ENCODE results near the gene MUSTN1.

MUSTN1 gene

DNA sequence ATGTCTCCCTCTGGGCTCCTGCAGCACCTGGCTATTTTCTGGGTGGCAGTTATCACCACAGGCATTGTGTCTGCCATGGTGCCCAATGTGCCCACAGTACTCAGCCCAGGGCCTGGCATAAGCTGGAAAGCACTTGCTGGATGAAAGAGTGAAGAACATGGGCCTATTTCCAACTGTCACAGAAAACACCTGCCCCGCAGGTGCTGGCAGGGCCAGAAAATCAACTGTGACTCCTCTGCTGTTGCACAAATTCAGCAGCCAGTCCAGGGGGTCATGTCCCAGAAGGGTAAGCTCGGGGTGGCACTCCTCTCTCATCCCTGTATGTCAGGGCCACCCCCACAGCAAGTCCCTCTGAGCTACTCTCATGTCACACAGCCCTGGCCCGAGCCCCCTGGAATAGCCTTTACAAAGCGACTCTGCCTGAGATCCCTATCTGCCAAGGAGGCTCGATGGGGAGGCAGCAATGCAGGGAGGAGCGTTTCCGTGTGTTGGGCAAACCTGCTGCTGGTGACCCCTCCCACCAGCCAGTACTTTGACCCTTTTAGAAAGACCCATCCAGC lies 23.3 kb downstream of the MUSTN1 start:
- no peaks in the 10 kb centered on the region for H3K4me1 ChIP-seq (ENCODE audit: control insufficient read depth, insufficient read depth, low read length)
- H3K9me3 ChIP-seq (ENCODE audit: control insufficient read depth, low read length) = no peaks in the 10 kb centered on the region
- no peaks in the 10 kb centered on the region for H3K27me3 ChIP-seq (ENCODE audit: control insufficient read depth, insufficient read depth, low read length, poor library complexity, severe bottlenecking)
- no peaks in the 10 kb centered on the region for H3K36me3 ChIP-seq (ENCODE audit: control insufficient read depth, insufficient read depth, low read length)
- H3K4me3 ChIP-seq (ENCODE audit: insufficient read depth, low read depth, low read length) = no peak overlapping the region
- H3K27ac ChIP-seq (ENCODE audit: insufficient read depth, low read depth, low read length, poor library complexity, severe bottlenecking) = no peak overlapping the region
- 88 to 91% methylated on average over 7 of the region's 7 CpGs for WGBS, 2 experiments

DNA sequence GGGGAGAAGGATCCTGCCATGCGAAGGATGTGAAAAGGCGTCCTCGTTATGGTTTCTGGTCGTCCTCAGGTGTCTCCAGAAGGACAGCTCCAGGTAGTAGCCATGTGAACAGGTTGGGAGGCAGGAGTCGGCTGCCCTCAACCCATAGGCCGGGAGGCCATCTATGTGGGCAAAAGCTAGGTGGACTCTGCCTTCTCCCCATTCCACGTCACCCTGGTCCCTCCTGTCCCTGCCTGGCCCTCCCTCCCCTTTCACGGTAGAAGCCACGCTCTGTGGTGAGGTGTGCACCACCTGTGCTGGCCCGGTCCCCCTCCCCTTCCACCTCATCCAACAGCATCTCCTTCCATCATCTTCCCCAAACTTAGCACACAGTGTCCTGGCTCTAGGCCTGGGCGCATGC lies 23.9 kb downstream of the MUSTN1 start:
- WGBS, 2 experiments = 93% methylated on average over 11 of the region's 11 CpGs
- Histone ChIP-seq H3K27me3 (ENCODE audit: control insufficient read depth, insufficient read depth, low read length, poor library complexity, severe bottlenecking) (no peaks in the 10 kb centered on the region), H3K36me3 (ENCODE audit: control insufficient read depth, insufficient read depth, low read length) (no peaks in the 10 kb centered on the region), H3K4me1 (ENCODE audit: control insufficient read depth, insufficient read depth, low read length) (no peaks in the 10 kb centered on the region), H3K27ac (ENCODE audit: insufficient read depth, low read depth, low read length, poor library complexity, severe bottlenecking) (no peak overlapping the region), H3K4me3 (ENCODE audit: insufficient read depth, low read depth, low read length) (no peak overlapping the region), H3K9me3 (ENCODE audit: control insufficient read depth, low read length) (no peaks in the 10 kb centered on the region)

DNA sequence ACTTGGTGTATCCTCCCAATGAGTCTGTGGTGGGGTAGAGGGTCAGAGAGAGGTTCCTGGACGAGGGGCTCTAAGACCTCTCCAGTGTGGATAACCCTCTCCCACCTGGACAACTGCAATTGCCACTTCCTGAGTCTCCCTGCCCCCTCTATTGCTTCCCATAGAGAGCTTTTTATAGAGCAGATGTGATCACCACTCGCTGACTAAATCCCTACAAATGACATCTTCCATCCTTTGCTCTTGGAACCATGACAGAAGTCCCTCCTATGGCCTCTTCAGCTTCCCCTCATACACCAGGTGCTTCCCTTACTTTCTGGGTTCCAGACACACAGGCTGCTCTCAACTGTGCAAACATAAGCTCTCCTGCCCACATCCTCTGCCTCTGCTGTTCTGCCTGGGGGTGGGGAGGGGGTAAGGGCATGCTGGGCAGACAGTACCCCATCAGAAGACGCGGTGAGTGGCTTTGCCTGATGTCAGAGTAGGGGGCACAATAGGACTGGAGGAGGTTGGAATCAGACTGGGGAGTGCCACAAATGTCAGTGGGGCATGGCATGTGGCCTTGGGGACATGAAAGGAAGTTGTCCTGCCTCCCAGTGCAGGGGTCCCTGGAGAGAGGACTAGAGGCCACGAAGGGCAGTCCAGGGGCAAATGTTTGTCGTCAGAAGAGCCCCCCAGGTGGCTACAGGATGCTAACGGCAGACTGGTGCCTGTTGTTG lies 25.0 kb downstream of the MUSTN1 start:
- no peaks in the 10 kb centered on the region for H3K36me3 ChIP-seq (ENCODE audit: control insufficient read depth, insufficient read depth, low read length)
- H3K4me1 ChIP-seq (ENCODE audit: control insufficient read depth, insufficient read depth, low read length) = peaks cover 3% of the 10 kb centered on the region
- H3K27ac ChIP-seq (ENCODE audit: insufficient read depth, low read depth, low read length, poor library complexity, severe bottlenecking) = no peak overlapping the region
- WGBS, 2 experiments = 89% methylated on average over 7 of the region's 7 CpGs
- no peak overlapping the region for H3K4me3 ChIP-seq (ENCODE audit: insufficient read depth, low read depth, low read length)
- no peaks in the 10 kb centered on the region for H3K9me3 ChIP-seq (ENCODE audit: control insufficient read depth, low read length)
- no peaks in the 10 kb centered on the region for H3K27me3 ChIP-seq (ENCODE audit: control insufficient read depth, insufficient read depth, low read length, poor library complexity, severe bottlenecking)

DNA sequence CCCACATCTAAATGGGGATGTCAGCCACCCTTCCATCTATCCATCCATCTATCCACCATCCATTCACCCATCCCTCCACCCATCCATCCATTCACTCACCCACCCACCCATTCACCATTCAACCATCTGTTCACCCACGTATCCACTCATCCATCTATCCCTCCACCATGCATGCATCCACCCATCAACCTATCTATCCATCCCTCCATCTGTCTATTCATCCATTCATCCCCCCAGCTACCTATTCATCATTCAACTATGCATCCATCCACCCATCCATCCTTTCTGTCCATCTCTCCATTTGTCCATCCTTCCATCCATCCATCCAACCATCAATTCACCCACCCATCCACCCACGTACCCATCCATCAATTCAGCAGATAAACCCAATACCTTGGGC lies 25.7 kb downstream of the MUSTN1 start:
- peaks cover 3% of the 10 kb centered on the region for H3K4me1 ChIP-seq (ENCODE audit: control insufficient read depth, insufficient read depth, low read length)
- H3K36me3 ChIP-seq (ENCODE audit: control insufficient read depth, insufficient read depth, low read length) = no peaks in the 10 kb centered on the region
- H3K4me3 ChIP-seq (ENCODE audit: insufficient read depth, low read depth, low read length) = no peak overlapping the region
- no peaks in the 10 kb centered on the region for H3K9me3 ChIP-seq (ENCODE audit: control insufficient read depth, low read length)
- no peaks in the 10 kb centered on the region for H3K27me3 ChIP-seq (ENCODE audit: control insufficient read depth, insufficient read depth, low read length, poor library complexity, severe bottlenecking)
- WGBS, 2 experiments = 81 to 82% methylated on average over 2 of the region's 2 CpGs
- no peak overlapping the region for H3K27ac ChIP-seq (ENCODE audit: insufficient read depth, low read depth, low read length, poor library complexity, severe bottlenecking)

DNA sequence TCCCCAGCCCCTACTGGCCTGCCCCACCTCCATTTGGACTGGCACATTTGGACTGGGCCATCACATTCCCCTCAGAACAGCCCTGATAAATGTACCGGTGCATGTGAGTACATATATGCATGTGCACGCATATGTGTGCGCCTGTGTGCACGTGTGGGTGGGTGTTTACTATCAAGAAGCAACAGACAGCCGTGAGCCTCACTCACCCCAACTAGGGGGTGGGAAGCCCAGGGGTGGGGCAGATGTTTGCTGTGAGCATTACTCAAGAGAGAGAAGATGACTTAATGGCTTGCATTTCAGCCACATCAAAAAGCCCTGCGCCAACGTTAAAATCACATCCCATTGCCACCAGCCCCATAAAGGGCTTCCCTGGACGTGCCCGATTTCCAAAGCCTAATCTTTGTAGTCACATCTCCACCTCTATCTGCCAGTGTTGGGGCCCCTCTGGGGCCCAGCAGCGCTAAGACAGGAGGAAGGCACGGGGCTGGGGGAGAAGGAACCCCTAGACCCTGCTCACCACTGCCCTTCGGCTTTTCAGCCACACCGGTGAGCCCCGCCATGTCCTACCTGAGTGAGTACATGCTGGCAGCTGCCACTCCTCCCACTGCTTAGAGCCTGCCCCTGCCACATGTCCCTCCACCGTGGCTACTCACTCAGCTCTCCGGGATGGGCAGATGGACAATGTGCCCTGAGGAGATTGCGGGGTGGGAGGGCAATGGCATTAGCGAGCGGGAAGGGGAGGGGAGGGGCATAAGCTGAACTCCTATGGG lies 29.4 kb downstream of the MUSTN1 start:
- no peak overlapping the region for H3K4me3 ChIP-seq (ENCODE audit: insufficient read depth, low read depth, low read length)
- H3K36me3 ChIP-seq (ENCODE audit: control insufficient read depth, insufficient read depth, low read length) = no peaks in the 10 kb centered on the region
- 84 to 89% methylated on average over 19 of the region's 19 CpGs for WGBS, 2 experiments
- peaks cover 3% of the 10 kb centered on the region for H3K4me1 ChIP-seq (ENCODE audit: control insufficient read depth, insufficient read depth, low read length)
- H3K27me3 ChIP-seq (ENCODE audit: control insufficient read depth, insufficient read depth, low read length, poor library complexity, severe bottlenecking) = no peaks in the 10 kb centered on the region
- no peak overlapping the region for H3K27ac ChIP-seq (ENCODE audit: insufficient read depth, low read depth, low read length, poor library complexity, severe bottlenecking)
- no peaks in the 10 kb centered on the region for H3K9me3 ChIP-seq (ENCODE audit: control insufficient read depth, low read length)

DNA sequence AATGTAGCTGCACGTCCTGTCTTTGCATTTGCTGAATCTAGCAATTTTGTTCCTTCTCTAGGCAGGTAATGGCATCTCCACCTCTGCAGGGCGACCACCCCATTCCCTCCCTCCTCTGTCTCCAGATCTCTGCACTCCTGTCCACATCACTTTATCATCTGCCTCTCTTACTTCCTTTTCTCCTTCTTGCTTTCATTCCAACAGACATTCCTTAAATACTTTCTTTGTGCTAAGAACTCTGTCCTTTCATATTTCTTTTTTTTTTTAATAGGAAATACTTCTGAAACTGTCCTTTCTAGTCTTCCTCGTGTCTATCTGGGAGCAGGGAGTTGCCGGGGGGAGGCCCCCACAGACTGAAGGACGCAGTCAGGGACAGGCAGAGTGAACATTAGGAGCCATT lies 33.0 kb downstream of the MUSTN1 start:
- WGBS, 2 experiments = 91 to 95% methylated on average over 5 of the region's 5 CpGs
- Histone ChIP-seq H3K9me3 (ENCODE audit: control insufficient read depth, low read length) (no peaks in the 10 kb centered on the region), H3K4me1 (ENCODE audit: control insufficient read depth, insufficient read depth, low read length) (peaks cover 3% of the 10 kb centered on the region), H3K4me3 (ENCODE audit: insufficient read depth, low read depth, low read length) (no peak overlapping the region), H3K27ac (ENCODE audit: insufficient read depth, low read depth, low read length, poor library complexity, severe bottlenecking) (no peak overlapping the region), H3K27me3 (ENCODE audit: control insufficient read depth, insufficient read depth, low read length, poor library complexity, severe bottlenecking) (no peaks in the 10 kb centered on the region), H3K36me3 (ENCODE audit: control insufficient read depth, insufficient read depth, low read length) (no peaks in the 10 kb centered on the region)

DNA sequence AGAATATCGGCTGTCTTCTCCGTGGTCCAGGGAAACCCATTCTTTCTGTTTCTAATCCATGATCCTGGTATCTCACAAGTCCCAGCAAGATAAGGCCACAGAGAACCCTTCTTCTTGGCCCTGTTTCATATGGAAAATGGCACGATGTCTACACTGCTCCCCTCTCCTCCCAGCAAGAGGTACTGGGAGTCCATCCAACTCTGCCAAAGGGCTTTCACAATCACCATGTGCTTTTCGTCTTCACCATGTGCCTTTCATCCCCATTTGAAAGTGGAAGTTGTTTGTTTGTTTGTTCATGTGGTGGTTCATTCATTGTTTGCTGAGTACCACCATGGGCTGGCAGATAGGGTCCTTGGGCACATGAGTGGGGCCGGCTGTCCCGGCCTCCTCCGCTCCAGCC lies 34.7 kb downstream of the MUSTN1 start:
- Histone ChIP-seq H3K9me3 (ENCODE audit: control insufficient read depth, low read length) (no peaks in the 10 kb centered on the region), H3K27me3 (ENCODE audit: control insufficient read depth, insufficient read depth, low read length, poor library complexity, severe bottlenecking) (no peaks in the 10 kb centered on the region), H3K27ac (ENCODE audit: insufficient read depth, low read depth, low read length, poor library complexity, severe bottlenecking) (no peak overlapping the region), H3K36me3 (ENCODE audit: control insufficient read depth, insufficient read depth, low read length) (no peaks in the 10 kb centered on the region), H3K4me3 (ENCODE audit: insufficient read depth, low read depth, low read length) (no peak overlapping the region), H3K4me1 (ENCODE audit: control insufficient read depth, insufficient read depth, low read length) (no peaks in the 10 kb centered on the region)
- 94% methylated on average over 7 of the region's 7 CpGs for WGBS, 2 experiments

DNA sequence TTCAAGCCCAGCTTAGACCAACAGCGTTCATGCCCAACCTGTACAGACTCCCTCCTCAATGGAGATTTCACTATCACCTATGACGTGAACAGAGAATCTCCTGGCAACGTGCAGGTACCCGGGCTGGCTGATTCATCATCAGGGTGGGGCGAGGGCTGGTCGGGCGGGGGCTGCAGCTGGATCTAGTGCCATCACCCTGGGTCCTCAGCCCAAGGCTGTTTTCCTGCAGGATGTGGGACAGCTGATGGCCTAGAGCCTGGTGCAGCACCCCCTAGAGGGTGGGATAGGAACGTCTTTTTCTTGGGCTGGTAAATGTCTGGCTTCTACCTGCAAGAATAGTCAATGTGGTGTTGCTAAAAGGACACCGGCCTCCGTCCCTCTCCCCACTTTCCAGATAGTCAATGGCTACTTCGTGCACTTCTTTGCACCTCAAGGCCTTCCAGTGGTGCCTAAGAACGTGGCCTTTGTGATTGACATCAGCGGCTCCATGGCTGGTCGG lies 35.8 kb downstream of the MUSTN1 start:
- Histone ChIP-seq H3K9me3 (ENCODE audit: control insufficient read depth, low read length) (no peaks in the 10 kb centered on the region), H3K27me3 (ENCODE audit: control insufficient read depth, insufficient read depth, low read length, poor library complexity, severe bottlenecking) (no peaks in the 10 kb centered on the region), H3K36me3 (ENCODE audit: control insufficient read depth, insufficient read depth, low read length) (no peaks in the 10 kb centered on the region), H3K4me1 (ENCODE audit: control insufficient read depth, insufficient read depth, low read length) (peaks cover 8% of the 10 kb centered on the region), H3K27ac (ENCODE audit: insufficient read depth, low read depth, low read length, poor library complexity, severe bottlenecking) (no peak overlapping the region), H3K4me3 (ENCODE audit: insufficient read depth, low read depth, low read length) (no peak overlapping the region)
- 66% methylated on average over 14 of the region's 14 CpGs for WGBS, 2 experiments

DNA sequence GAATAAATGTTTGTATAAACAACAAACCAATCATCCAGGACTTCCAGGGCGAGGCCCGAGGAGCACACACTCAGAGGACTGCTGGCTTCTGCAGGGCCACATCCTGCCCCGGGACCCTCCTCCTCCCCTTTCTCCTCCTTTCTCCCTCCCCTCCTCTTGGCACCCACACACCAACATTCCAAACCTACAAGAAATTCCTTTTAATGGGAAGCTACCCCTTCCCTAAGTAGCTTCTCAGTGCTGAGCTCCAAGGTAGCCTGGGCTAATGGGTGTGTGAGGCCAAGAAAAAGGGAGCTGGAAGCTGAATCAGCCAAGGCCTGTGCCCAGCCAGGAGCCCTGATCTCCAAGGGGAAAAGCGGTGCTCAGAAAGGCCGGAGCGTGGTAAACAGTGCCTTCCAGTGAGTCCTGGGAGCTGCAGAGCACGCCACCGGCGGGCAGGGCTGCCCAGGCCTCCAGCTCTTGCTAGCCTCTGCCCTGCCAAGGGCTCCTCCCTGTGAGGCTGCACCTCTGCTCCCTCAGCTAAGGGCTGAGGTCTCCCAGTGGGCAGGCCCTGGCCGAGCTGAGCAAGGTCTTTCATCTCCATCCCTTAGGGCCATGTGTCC lies 36.3 kb downstream of the MUSTN1 start:
- Histone ChIP-seq H3K4me3 (ENCODE audit: insufficient read depth, low read depth, low read length) (no peak overlapping the region), H3K4me1 (ENCODE audit: control insufficient read depth, insufficient read depth, low read length) (peaks cover 13% of the 10 kb centered on the region), H3K27me3 (ENCODE audit: control insufficient read depth, insufficient read depth, low read length, poor library complexity, severe bottlenecking) (no peaks in the 10 kb centered on the region), H3K36me3 (ENCODE audit: control insufficient read depth, insufficient read depth, low read length) (no peaks in the 10 kb centered on the region), H3K27ac (ENCODE audit: insufficient read depth, low read depth, low read length, poor library complexity, severe bottlenecking) (no peak overlapping the region), H3K9me3 (ENCODE audit: control insufficient read depth, low read length) (no peaks in the 10 kb centered on the region)
- 92 to 94% methylated on average over 10 of the region's 10 CpGs for WGBS, 2 experiments

DNA sequence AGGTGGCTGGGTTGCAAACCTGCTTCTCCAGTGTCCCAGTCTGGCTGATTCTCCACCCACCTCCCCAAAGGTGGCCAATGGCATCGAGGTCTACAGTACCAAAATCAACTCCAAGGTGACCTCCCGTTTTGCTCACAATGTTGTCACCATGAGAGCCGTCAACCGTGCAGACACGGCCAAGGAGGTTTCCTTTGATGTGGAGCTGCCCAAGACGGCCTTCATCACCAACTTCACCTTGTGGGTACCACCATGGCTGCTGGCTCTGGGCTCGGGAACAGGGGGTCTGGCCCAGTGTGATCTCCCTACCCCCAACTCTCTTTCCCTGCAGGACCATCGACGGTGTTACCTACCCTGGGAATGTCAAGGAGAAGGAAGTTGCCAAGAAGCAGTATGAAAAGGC lies 38.4 kb downstream of the MUSTN1 start:
- no peaks in the 10 kb centered on the region for H3K9me3 ChIP-seq (ENCODE audit: control insufficient read depth, low read length)
- no peak overlapping the region for H3K27ac ChIP-seq (ENCODE audit: insufficient read depth, low read depth, low read length, poor library complexity, severe bottlenecking)
- no peak overlapping the region for H3K4me3 ChIP-seq (ENCODE audit: insufficient read depth, low read depth, low read length)
- WGBS, 2 experiments = 94% methylated on average over 9 of the region's 9 CpGs
- H3K27me3 ChIP-seq (ENCODE audit: control insufficient read depth, insufficient read depth, low read length, poor library complexity, severe bottlenecking) = no peaks in the 10 kb centered on the region
- no peaks in the 10 kb centered on the region for H3K36me3 ChIP-seq (ENCODE audit: control insufficient read depth, insufficient read depth, low read length)
- H3K4me1 ChIP-seq (ENCODE audit: control insufficient read depth, insufficient read depth, low read length) = peaks cover 14% of the 10 kb centered on the region

Measured in ectodermal cell (in vitro differentiated cells).